Activated CD8-positive, alpha-beta memory T cell treated with anti-CD3 and anti-CD28 coated beads, Interleukin-2, amount 50 U/mL, for 24 hours (primary cell): Measurements from ENCODE around the gene PLXDC1.
A peak's percentile ranks its signal among the peaks of the same experiment; 100 is the strongest.
"Not testable (repeated sequence)": the region's sequence is repeated elsewhere in the genome, so short reads cannot be mapped to it uniquely, and the experiment has no call there.

Experiments used
- DNase-seq: peaks from one replicate; pipeline ENCODE4 v3.0.0-alpha.2; 2020; ENCODE audit errors: extremely low read depth

PLXDC1 gene

GRCh38 chr17:39181303-39181702 is 29.9 kb upstream of the PLXDC1 start:
- DNase-seq: no peak

DNA sequence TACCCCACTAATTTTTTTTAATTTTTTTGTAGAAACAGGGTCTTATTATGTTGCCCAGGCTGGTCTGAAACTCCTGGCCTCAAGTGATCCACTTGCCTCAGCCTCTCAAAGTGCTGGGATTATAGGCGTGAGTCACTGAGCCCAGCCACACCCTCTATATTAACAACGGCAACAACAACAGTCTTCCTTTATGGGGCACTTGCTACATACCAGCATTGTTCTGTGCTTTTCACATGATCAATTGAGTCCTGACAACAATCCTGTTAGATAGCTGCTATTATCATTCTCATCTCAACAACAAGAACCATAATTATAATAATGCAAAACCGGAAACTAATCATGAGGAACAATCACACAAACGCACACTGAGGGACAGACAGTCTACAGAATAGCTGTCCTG is 27.1 kb upstream of the PLXDC1 start:
- DNase-seq: no peak

DNA sequence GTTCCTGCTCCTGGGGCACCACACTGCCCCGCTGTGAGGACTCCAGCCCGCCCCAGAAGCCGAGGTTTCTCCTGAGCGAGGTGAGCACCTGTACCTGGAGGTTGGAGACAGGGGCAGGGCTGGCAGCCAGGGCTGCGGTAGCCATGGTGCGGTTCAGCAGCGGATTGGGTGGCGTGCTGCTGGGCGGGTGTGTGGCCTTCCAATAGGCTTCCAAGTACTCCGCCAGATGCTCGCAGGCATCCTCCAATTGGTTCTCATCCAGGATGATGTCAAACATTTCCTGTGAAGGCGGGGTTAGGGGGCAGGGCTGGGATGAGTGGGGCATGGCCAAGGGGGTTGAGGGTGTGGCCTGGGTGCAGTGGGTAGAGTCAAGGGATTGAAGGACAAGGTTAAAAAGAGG is 25.8 kb upstream of the PLXDC1 start:
- no peak for DNase-seq

- no peak for DNase-seq
Observed at GRCh38 chr17:39175695-39176093, 24.3 kb upstream of the PLXDC1 start.

DNA sequence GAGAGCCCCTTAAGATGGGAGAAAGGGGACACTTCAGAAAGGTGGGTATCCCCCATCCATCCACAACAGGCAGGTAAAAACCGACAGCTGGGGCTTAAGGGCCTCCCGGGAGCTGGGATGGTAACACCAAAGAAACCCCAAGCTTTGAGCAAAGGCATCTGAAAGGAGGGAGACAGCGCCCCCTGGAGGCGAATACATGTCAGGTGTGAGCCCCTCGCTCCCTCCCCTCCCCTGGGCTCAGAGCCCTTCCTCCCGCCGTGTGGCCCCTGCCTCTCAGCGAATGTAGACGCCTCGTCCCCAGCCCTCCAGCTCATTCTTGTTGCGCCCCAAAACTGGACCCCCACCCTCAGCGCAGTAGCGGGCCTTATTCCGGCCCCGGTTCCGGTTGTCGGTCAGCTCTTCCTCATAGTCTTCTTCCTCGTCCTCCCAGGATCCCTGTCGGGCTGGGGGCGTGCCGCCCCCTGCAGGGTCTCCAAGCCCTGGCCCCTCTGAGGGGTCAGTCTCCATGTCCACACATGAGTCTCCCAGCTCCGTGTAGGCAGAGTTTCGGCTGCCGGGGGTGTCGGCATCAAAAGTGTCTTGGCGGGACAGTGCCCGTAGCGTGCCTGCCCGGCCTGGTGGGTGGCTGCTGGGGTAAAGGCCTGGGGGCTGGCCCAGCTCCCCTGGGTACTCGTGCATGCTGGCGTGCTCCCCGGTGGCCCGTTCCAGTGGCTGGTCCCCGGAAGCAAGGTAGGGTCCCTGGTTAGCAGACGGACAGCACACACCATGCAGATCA is 23.7 kb upstream of the PLXDC1 start:
- peak; percentile 56 for DNase-seq

DNA sequence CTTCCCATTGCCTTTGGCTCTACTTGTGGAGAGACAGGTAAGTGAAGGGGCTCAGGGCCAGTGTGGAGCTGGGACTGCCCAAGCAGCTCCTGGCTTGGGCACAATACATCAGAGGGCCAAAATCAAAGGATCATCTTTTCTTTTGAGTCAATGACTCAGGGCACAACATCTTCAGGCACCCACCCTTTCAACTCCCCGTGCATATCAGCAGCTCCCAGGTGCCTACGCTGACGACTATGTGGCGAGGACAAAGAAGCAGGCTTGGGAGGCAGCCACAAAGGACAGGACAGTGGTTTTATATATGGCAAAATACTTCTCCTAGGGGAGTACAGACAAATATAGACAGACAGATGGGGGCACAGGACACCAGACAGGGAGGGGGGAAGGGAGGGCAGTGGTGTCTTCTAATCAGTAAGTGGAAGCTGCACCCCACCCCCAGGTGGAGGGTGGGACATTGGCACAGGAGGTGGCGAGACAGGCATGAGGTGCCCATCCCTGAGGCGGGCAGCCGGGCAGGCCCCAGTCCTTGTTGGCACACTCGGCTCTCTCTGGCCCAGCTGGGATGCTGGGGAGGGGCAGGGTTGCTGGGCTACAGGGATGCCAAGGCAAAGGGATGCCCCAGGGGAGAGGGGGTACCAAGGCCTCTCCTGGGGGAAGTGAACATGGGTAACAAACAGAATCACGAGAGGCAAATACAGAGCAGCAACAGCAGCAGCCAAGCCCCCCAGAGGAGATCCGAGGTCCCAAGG is 22.3 kb upstream of the PLXDC1 start:
- no peak for DNase-seq

DNA sequence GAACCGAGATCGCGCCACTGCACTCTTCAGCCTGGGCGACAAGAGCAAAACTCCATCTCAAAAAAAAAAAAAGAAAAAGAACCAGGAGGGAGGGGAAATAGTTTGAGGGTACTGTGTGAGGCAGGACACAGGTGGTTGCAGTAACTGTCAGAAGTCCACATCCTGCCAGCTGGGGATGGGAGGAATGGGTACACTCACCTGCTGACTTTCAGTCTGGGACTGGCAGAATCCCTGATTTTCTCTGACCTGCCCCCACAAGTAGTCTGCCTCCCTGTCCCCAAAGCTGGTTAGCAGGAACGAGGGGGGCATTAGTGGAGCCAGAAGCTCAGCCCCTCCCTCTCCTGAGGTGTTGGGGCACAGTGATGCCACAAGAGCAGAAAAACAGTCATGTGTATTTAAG is 21.6 kb upstream of the PLXDC1 start:
- DNase-seq: no peak

- DNase-seq: no peak
Observed at GRCh38 chr17:39171933-39172332, 20.5 kb upstream of the PLXDC1 start.

DNA sequence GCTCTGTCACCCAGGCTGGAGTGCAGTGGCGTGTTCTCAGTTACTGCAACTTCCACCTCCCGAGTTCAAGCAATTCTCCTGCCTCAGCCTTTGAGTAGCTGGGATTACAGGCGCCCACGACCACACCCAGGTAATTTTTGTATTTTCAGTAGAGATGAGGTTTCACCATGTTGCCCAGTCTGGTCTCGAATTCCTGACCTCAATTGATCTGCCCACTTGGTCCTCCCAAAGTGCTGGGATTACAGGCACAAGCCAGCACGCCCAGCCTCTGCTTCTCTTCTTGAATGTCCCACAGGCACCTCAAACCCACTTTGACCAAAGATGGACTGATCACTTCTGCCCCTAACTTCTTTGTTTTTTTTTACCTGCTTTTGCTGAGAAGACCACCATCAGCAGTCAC is 19.1 kb upstream of the PLXDC1 start:
- no peak for DNase-seq

GRCh38 chr17:39170109-39170508 is 18.7 kb upstream of the PLXDC1 start:
- no peak for DNase-seq

GRCh38 chr17:39169518-39169917 is 18.1 kb upstream of the PLXDC1 start:
- DNase-seq: no peak

DNA sequence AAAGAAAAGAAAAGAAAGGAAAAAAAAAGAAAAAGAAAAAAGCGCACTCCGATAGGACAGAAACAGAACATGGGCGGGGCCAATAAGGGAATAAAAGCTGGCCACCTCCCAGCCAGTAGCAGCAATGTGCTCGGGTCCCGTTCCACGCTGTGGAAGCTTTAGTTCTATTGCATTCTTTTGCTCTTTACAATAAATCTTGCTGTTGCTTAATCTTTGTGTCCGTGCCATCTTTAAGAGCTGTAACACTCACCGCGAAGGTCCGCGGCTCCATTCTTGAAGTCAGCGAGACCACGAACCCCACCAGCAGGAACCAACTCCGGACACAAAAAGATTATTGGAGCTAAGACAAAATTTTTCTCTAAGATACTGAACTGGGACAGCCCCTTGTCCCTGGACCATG is 17.7 kb upstream of the PLXDC1 start:
- no peak for DNase-seq

DNA sequence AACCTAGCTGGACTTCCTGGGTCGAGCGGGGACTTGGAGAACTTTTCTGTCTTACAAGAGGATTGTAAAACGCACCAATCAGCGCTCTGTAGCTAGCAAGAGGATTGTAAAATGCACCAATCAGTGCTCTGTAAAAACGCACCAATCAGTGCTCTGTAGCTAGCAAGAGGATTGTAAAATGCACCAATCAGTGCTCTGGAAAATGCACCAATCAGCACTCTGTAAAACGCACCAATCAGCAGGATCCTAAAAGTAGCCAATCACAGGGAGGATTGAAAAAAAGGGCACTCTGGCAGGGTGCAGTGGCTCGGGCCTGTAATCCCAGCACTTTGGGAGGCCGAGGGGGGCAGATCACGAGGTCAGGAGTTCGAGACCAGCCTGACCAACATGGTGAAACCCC is 17.1 kb upstream of the PLXDC1 start:
- not testable (repeated sequence) for DNase-seq

DNA sequence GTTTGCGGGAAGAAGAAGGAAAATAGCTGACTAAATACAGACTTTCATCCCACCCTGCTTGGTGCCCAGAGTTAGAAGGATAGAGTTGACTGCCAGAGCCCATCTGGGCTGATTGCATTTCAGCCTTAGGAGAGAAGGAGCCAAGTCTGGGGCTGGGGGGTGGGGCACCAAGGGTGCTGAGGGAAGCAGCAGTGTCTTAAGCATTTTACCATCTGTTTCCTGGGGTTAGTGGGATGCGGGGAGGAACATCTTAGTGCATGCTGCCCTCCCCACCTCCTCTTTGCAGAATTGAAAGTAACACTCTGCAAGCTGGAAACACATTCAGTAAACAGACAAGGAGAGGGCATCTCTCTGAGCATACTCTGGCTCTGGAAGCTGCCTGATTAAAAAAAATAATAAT is 16.0 kb upstream of the PLXDC1 start:
- no peak for DNase-seq

DNA sequence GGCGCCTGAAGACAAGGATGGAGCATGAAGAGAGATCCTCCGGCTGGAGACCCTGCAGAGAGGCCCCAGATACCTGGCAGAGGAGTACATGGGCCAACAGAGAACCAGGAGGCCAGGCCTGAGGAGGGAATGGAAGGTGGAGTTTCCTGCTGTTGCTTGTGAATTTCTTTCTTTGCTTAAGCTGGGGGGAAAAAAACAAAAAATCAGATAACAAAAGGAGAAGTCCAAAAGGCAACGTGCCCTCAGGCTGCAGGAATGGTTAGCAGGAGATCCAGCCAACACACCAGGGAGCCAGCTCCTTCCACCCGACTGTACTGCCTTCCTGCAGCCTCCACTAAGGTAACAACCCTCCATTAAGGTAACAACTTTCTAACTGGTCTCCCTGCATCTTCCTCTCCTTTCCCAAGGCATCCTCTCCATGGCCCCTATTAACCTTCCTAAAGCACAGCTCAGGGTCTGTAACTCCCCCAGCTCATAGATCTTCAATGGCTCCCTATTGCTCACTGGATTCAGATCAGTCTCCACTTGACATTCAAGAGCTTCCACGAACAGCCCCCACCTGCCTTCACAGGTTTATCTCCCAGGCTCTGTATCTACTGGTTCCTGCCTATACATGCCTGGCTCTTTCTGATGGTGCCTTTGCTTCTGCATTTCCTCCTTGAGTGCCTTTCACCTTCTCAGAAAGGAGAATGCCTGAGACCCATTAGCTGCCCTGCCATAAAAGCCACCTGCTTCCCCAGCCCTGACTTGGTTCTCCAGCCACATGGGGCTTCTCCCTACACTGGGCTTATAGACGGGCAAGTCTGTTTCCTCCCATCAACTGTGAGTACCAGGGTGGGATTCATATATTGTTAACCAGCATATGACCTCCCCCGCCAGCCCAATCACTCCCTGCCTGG is 15.2 kb upstream of the PLXDC1 start:
- no peak for DNase-seq

- no peak for DNase-seq
Observed at GRCh38 chr17:39165841-39166349, 14.5 kb upstream of the PLXDC1 start, which contains the start of gene ARL5C. TSS of gene ARL5C (minus strand) at chr17:39166161. CDS start at chr17:39165760, 401 bp downstream.

GRCh38 chr17:39165178-39165840 is 13.9 kb upstream of the PLXDC1 start:
- DNase-seq: no peak

DNA sequence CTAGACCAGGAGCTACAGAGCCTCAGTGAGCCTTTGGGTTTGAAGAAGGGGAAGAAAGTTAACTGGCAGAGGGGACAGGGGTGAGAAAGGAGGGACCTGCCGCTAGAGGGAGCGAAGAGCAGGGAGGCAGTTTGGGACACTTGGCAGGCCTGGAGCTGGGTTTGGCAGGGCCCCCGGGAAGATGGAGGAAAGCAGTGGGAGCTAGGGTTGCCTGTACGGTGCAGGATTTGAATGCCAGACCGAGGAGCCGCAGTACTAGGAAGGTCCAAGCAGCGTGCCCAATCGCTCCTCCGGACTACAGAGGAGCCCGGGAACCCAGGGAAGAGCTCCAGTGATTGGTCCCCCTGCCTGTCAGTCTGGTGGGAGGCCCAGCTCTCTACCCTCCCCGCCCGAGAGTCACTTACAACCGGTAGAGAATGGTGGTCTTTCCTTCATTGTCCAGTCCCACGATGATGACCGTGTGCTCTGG is 13.3 kb upstream of the PLXDC1 start:
- peak; percentile 47 for DNase-seq

- no peak for DNase-seq
Observed at GRCh38 chr17:39161962-39162361, 10.5 kb upstream of the PLXDC1 start.

DNA sequence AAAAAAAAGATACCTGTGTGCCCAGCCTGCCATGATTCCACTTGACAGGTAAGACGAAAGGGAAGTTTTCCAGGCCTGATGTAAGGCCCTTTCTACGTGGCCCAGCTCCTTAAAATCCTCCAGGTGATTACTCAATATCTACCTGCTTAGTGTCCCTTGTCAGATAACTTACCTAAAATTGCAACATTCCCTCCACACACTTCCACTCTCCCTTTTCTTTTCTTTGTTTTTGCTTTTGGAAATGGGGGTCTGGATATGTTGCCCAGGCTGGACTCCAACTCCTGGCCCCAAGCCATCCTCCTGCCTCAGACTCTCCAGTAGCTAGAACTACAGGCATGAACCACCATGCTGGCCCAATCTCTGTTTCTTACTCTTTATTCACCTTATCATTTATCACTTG is 7.2 kb upstream of the PLXDC1 start:
- no peak for DNase-seq

GRCh38 chr17:39156491-39156890 is 5.1 kb upstream of the PLXDC1 start:
- DNase-seq: no peak
